ENCODE results near the gene CDKL4.
"Not testable (repeated sequence)": the region's sequence is repeated elsewhere in the genome, so short reads cannot be mapped to it uniquely, and the experiment has no call there.

Gene CDKL4

GRCh38 chr2:39140322-39140847, 103.4 kb downstream of the CDKL4 start:
- H3K27me3 ChIP-seq (replicated peaks in 2 of 5; ENCODE audit: control insufficient read depth in 4 of 5, insufficient read depth in 5 of 5, low read length in 4 of 5), result no peaks in the 10 kb centered on the region
- CTCF ChIA-PET, result interaction anchor here (1.5 kb wide), 1 partner anchor 16 kb away, joined by 4 read pairs; no protein-coding TSS in a partner anchor
- WGBS (ENCODE audit: insufficient coverage), result 86% methylated on average over 1 of the region's 3 CpGs
- POLR2A ChIA-PET, result no interaction called here
- H3K4me1 ChIP-seq (ENCODE audit: control extremely low read depth in 1 of 4, control insufficient read depth in 4 of 4, insufficient read depth in 4 of 4, low read length in 3 of 4), result peaks cover 0 to 25% (median 5%) of the 10 kb centered on the region in 4 experiments
- no peaks in the 10 kb centered on the region for H3K9me3 ChIP-seq (ENCODE audit: control extremely low read depth in 1 of 5, control insufficient read depth in 4 of 5, insufficient read depth in 2 of 5, low read depth in 1 of 5, low read length in 4 of 5)
- no peaks in the 10 kb centered on the region for H3K36me3 ChIP-seq (ENCODE audit: control insufficient read depth in 4 of 4, insufficient read depth in 4 of 4, low read length in 3 of 4)
- no peak for DNase-seq
- no peak overlapping the region for H3K4me3 ChIP-seq (ENCODE audit: control insufficient read depth in 1 of 7, extremely low read depth in 1 of 7, insufficient read depth in 4 of 7, low read depth in 2 of 7, low read length in 6 of 7)
- H3K27ac ChIP-seq (ENCODE audit: insufficient read depth in 1 of 2, low read depth in 1 of 2, low read length in 2 of 2, poor library complexity in 1 of 2, severe bottlenecking in 2 of 2), result no peak overlapping the region

- CTCF ChIA-PET, result interaction anchor here (1.1 to 1.5 kb wide), 2 partner anchors 8 to 15 kb away, joined by 4 read pairs; no protein-coding TSS in a partner anchor
- Histone ChIP-seq H3K4me1 (ENCODE audit: control extremely low read depth in 1 of 4, control insufficient read depth in 4 of 4, insufficient read depth in 4 of 4, low read length in 3 of 4) (peaks cover 0 to 25% (median 5%) of the 10 kb centered on the region in 4 experiments), H3K27me3 (replicated peaks in 2 of 5; ENCODE audit: control insufficient read depth in 4 of 5, insufficient read depth in 5 of 5, low read length in 4 of 5) (no peaks in the 10 kb centered on the region), H3K27ac (ENCODE audit: insufficient read depth in 1 of 2, low read depth in 1 of 2, low read length in 2 of 2, poor library complexity in 1 of 2, severe bottlenecking in 2 of 2) (no peak overlapping the region), H3K36me3 (ENCODE audit: control insufficient read depth in 4 of 4, insufficient read depth in 4 of 4, low read length in 3 of 4) (no peaks in the 10 kb centered on the region), H3K4me3 (ENCODE audit: control insufficient read depth in 1 of 7, extremely low read depth in 1 of 7, insufficient read depth in 4 of 7, low read depth in 2 of 7, low read length in 6 of 7) (no peak overlapping the region), H3K9me3 (ENCODE audit: control extremely low read depth in 1 of 5, control insufficient read depth in 4 of 5, insufficient read depth in 2 of 5, low read depth in 1 of 5, low read length in 4 of 5) (no peaks in the 10 kb centered on the region)
- POLR2A ChIA-PET, result no interaction called here
- DNase-seq, result no peak
- 100% methylated on average over 1 of the region's 2 CpGs for WGBS (ENCODE audit: insufficient coverage)
These were observed 104.1 kb downstream of the CDKL4 start for GRCh38 chr2:39139511-39140237.

- Histone ChIP-seq H3K36me3 (ENCODE audit: control insufficient read depth in 4 of 4, insufficient read depth in 4 of 4, low read length in 3 of 4) (no peaks in the 10 kb centered on the region), H3K4me3 (ENCODE audit: control insufficient read depth in 1 of 7, extremely low read depth in 1 of 7, insufficient read depth in 4 of 7, low read depth in 2 of 7, low read length in 6 of 7) (no peak overlapping the region), H3K4me1 (ENCODE audit: control extremely low read depth in 1 of 4, control insufficient read depth in 4 of 4, insufficient read depth in 4 of 4, low read length in 3 of 4) (peaks cover 0 to 24% (median 4%) of the 10 kb centered on the region in 4 experiments), H3K27ac (ENCODE audit: insufficient read depth in 1 of 2, low read depth in 1 of 2, low read length in 2 of 2, poor library complexity in 1 of 2, severe bottlenecking in 2 of 2) (no peak overlapping the region), H3K27me3 (replicated peaks in 2 of 5; ENCODE audit: control insufficient read depth in 4 of 5, insufficient read depth in 5 of 5, low read length in 4 of 5) (no peaks in the 10 kb centered on the region), H3K9me3 (ENCODE audit: control extremely low read depth in 1 of 5, control insufficient read depth in 4 of 5, insufficient read depth in 2 of 5, low read depth in 1 of 5, low read length in 4 of 5) (no peaks in the 10 kb centered on the region)
- CTCF ChIA-PET, result interaction anchor here (1.1 to 1.8 kb wide), 2 partner anchors 9 to 11 kb away, joined by 3 to 4 read pairs; no protein-coding TSS in a partner anchor
- POLR2A ChIA-PET, result no interaction called here
- DNase-seq, result no peak
- WGBS (ENCODE audit: insufficient coverage), result 96% methylated on average over 4 of the region's 8 CpGs
These were observed 104.9 kb downstream of the CDKL4 start for GRCh38 chr2:39138837-39139211.

GRCh38 chr2:39138187-39138836, 105.5 kb downstream of the CDKL4 start:
- peaks cover 0 to 19% (median 4%) of the 10 kb centered on the region in 4 experiments for H3K4me1 ChIP-seq (ENCODE audit: control extremely low read depth in 1 of 4, control insufficient read depth in 4 of 4, insufficient read depth in 4 of 4, low read length in 3 of 4)
- 100% methylated on average over 9 of the region's 18 CpGs for WGBS (ENCODE audit: insufficient coverage)
- POLR2A ChIA-PET; H3K4me3 ChIP-seq (ENCODE audit: control insufficient read depth in 1 of 7, extremely low read depth in 1 of 7, insufficient read depth in 4 of 7, low read depth in 2 of 7, low read length in 6 of 7); H3K27ac ChIP-seq (ENCODE audit: insufficient read depth in 1 of 2, low read depth in 1 of 2, low read length in 2 of 2, poor library complexity in 1 of 2, severe bottlenecking in 2 of 2); DNase-seq; H3K27me3 ChIP-seq (replicated peaks in 2 of 5; ENCODE audit: control insufficient read depth in 4 of 5, insufficient read depth in 5 of 5, low read length in 4 of 5); H3K36me3 ChIP-seq (ENCODE audit: control insufficient read depth in 4 of 4, insufficient read depth in 4 of 4, low read length in 3 of 4); H3K9me3 ChIP-seq (ENCODE audit: control extremely low read depth in 1 of 5, control insufficient read depth in 4 of 5, insufficient read depth in 2 of 5, low read depth in 1 of 5, low read length in 4 of 5): not testable (repeated sequence)
- CTCF ChIA-PET, result interaction anchor here (1.2 to 1.8 kb wide), 2 partner anchors 11 to 18 kb away, joined by 3 read pairs; partner anchors contain the start of gene SOS1

GRCh38 chr2:39136799-39137198, 107.0 kb downstream of the CDKL4 start:
- CTCF ChIA-PET, result interaction anchor here (1.2 to 1.8 kb wide), 2 partner anchors 9 to 16 kb away, joined by 3 read pairs; partner anchors contain the start of gene SOS1

GRCh38 chr2:39135690-39136259, 108.0 kb downstream of the CDKL4 start:
- H3K4me1 ChIP-seq (ENCODE audit: control extremely low read depth in 1 of 4, control insufficient read depth in 4 of 4, insufficient read depth in 4 of 4, low read length in 3 of 4), result peaks cover 0 to 8% (median 4%) of the 10 kb centered on the region in 4 experiments
- ChIA-PET POLR2A (no interaction called here), CTCF (interaction anchor here (0.8 kb wide), 1 partner anchor 11 kb away, joined by 3 read pairs; no protein-coding TSS in a partner anchor)
- 80% methylated on average over 3 of the region's 5 CpGs for WGBS (ENCODE audit: insufficient coverage)
- no peaks in the 10 kb centered on the region for H3K36me3 ChIP-seq (ENCODE audit: control insufficient read depth in 4 of 4, insufficient read depth in 4 of 4, low read length in 3 of 4)
- H3K9me3 ChIP-seq (ENCODE audit: control extremely low read depth in 1 of 5, control insufficient read depth in 4 of 5, insufficient read depth in 2 of 5, low read depth in 1 of 5, low read length in 4 of 5), result no peaks in the 10 kb centered on the region
- no peak overlapping the region for H3K27ac ChIP-seq (ENCODE audit: insufficient read depth in 1 of 2, low read depth in 1 of 2, low read length in 2 of 2, poor library complexity in 1 of 2, severe bottlenecking in 2 of 2)
- DNase-seq, result no peak
- no peaks in the 10 kb centered on the region for H3K27me3 ChIP-seq (replicated peaks in 2 of 5; ENCODE audit: control insufficient read depth in 4 of 5, insufficient read depth in 5 of 5, low read length in 4 of 5)
- H3K4me3 ChIP-seq (ENCODE audit: control insufficient read depth in 1 of 7, extremely low read depth in 1 of 7, insufficient read depth in 4 of 7, low read depth in 2 of 7, low read length in 6 of 7), result peak overlapping the region in 1 of 7 experiments; percentile 46

More at GRCh38 chr2:39136799-39137198, 107.0 kb downstream of the CDKL4 start:
- no CpG with 5 or more reads among the region's 5 CpGs for WGBS (ENCODE audit: insufficient coverage)
- no peaks in the 10 kb centered on the region for H3K9me3 ChIP-seq (ENCODE audit: control extremely low read depth in 1 of 5, control insufficient read depth in 4 of 5, insufficient read depth in 2 of 5, low read depth in 1 of 5, low read length in 4 of 5)
- H3K36me3 ChIP-seq (ENCODE audit: control insufficient read depth in 4 of 4, insufficient read depth in 4 of 4, low read length in 3 of 4), result no peaks in the 10 kb centered on the region
- H3K27me3 ChIP-seq (replicated peaks in 2 of 5; ENCODE audit: control insufficient read depth in 4 of 5, insufficient read depth in 5 of 5, low read length in 4 of 5), result no peaks in the 10 kb centered on the region
- peaks cover 0 to 13% (median 4%) of the 10 kb centered on the region in 4 experiments for H3K4me1 ChIP-seq (ENCODE audit: control extremely low read depth in 1 of 4, control insufficient read depth in 4 of 4, insufficient read depth in 4 of 4, low read length in 3 of 4)
- POLR2A ChIA-PET, result no interaction called here
- H3K27ac ChIP-seq (ENCODE audit: insufficient read depth in 1 of 2, low read depth in 1 of 2, low read length in 2 of 2, poor library complexity in 1 of 2, severe bottlenecking in 2 of 2), result no peak overlapping the region
- H3K4me3 ChIP-seq (ENCODE audit: control insufficient read depth in 1 of 7, extremely low read depth in 1 of 7, insufficient read depth in 4 of 7, low read depth in 2 of 7, low read length in 6 of 7), result no peak overlapping the region
- DNase-seq, result no peak
